Panc1 (cell line): ENCODE measurements around the gene PXK. TPM values are rescaled to one million over a fixed set of nuclear protein-coding genes. Genes with fewer than 3 reads are reported as not detected.

ENCODE experiments used
- ATAC-seq: fragments of 200-7000 bp; cut with Tn5 transposase; 2 replicates; pipeline ENCODE4 v1.9.1; 2020; ENCODE audit warnings: mild to moderate bottlenecking, moderate library complexity
- BruUV-seq: library from RNA; stranded (reverse); fragments of 400-500 nt; replicated peaks from 2 replicates; lab custom pipeline; 2021; lab: Mats Ljungman, UMichigan
- CTCF ChIA-PET: fragments of 300-600 bp; sonication (Branson Sonifier 250); formaldehyde crosslinking; loops from one replicate; lab custom pipeline; 2022; ENCODE audit warnings: antibody characterized with exemption; lab: Charles Lee
- POLR2A ChIA-PET: fragments of 300-600 bp; sonication (Branson Sonifier 250); formaldehyde crosslinking; loops from one replicate; lab custom pipeline; 2022; ENCODE audit warnings: antibody characterized with exemption; lab: Charles Lee
- DNase-seq: peaks from one replicate; pipeline ENCODE4 v3.0.0-alpha.2; 2010; ENCODE audit warnings: low read depth, low spot score
- H3K27ac ChIP-seq: 2 replicates; pipeline ENCODE4 v1.5.1; 2011; ENCODE audit warnings: mild to moderate bottlenecking, low read length, inconsistent platforms
- H3K27me3 ChIP-seq: fragments of 200-500 bp; sonication (Bioruptor generic); 2 replicates; pipeline ENCODE4 v1.6.0; 2014; ENCODE audit warnings: low read length, inconsistent platforms; ENCODE audit not compliant: control insufficient read depth, insufficient read depth
- H3K36me3 ChIP-seq: fragments of 200-500 bp; sonication (Bioruptor generic); 2 replicates; pipeline ENCODE4 v1.5.1; 2014; ENCODE audit warnings: inconsistent platforms, mild to moderate bottlenecking, low read length, moderate library complexity; ENCODE audit not compliant: control insufficient read depth, insufficient read depth
- H3K4me1 ChIP-seq: 2 replicates; pipeline ENCODE4 v1.5.1; 2011; ENCODE audit warnings: inconsistent platforms, mild to moderate bottlenecking, low read length, moderate library complexity; ENCODE audit not compliant: control insufficient read depth, insufficient read depth
- H3K4me3 ChIP-seq, 2 experiments: 2 replicates each; pipeline ENCODE4 v1.5.1; 2011 to 2012; ENCODE audit warnings: low read depth in 2 of 2, low read length in 2 of 2, mild to moderate bottlenecking in 2 of 2, inconsistent platforms in 1 of 2, moderate library complexity in 1 of 2
- H3K9me3 ChIP-seq: fragments of 200-500 bp; sonication (Bioruptor generic); 2 replicates; pipeline ENCODE4 v1.5.1; 2014; ENCODE audit warnings: low read depth, mild to moderate bottlenecking, inconsistent platforms, low read length, moderate library complexity; ENCODE audit not compliant: control insufficient read depth, insufficient read depth
- CTCF ChIP-seq: fragments of 450-650 bp; IDR thresholded peaks from 2 replicates; pipeline ENCODE4 v1.5.1; 2017; ENCODE audit warnings: mild to moderate bottlenecking
- POLR2AphosphoS5 ChIP-seq: IDR thresholded peaks from 2 replicates; pipeline ENCODE4 v1.6.1; 2012; ENCODE audit warnings: mild to moderate bottlenecking, low read depth, low read length, moderate library complexity
- REST ChIP-seq, 2 experiments: IDR thresholded peaks; 2 replicates each; pipeline ENCODE4 v1.6.1; 2011 to 2012; ENCODE audit warnings: low read depth in 2 of 2, control low read depth in 1 of 2, low read length in 1 of 2, mild to moderate bottlenecking in 1 of 2, moderate library complexity in 1 of 2; ENCODE audit not compliant: insufficient read depth in 1 of 2
- SIN3A ChIP-seq: IDR thresholded peaks from 2 replicates; pipeline ENCODE4 v1.6.1; 2012; ENCODE audit warnings: low read depth, mild to moderate bottlenecking, low read length, moderate library complexity, borderline replicate concordance; ENCODE audit not compliant: insufficient read depth
- TCF7L2 ChIP-seq: IDR thresholded peaks from 2 replicates; pipeline ENCODE4 v1.6.1; 2011; ENCODE audit warnings: mild to moderate bottlenecking, low read depth, low read length, inconsistent platforms
- in situ Hi-C: cut with HindIII; loops from 2 replicates; pipeline ENCODE4 v1.10.0; 2016; ENCODE audit warnings: low sequenced_read_pairs, low pct_unique_long_range_greater_than_20kb
- intact Hi-C: fragments of 100-400 bp; cut with micrococcal nuclease; formaldehyde crosslinking; loops from one replicate; pipeline ENCODE4 v1.10.0; 2022; ENCODE audit not compliant: unreplicated experiment
- total RNA-seq: library from RNA; stranded (reverse); gene quantifications from one replicate; pipeline ENCODE4 v1.2.1, GENCODE V29; 2021; ENCODE audit not compliant: unreplicated experiment

The PXK gene
- total RNA-seq, 1 experiment from 2014 or later, result 14.2 TPM

- no peaks in the 10 kb centered on the region for H3K9me3 ChIP-seq
- H3K36me3 ChIP-seq, result no peaks in the 10 kb centered on the region
- TF ChIP-seq REST (IDR thresholded peaks at IDR 0.05; ENCODE audit: insufficient read depth in 1 of 2, low read depth in 2 of 2, low read length in 1 of 2) (no peak), CTCF (no peak), TCF7L2 (no peak), POLR2AphosphoS5 (no peak), SIN3A (no peak)
- peaks cover 29% of the 10 kb centered on the region for H3K4me1 ChIP-seq
- no TSS peak for BruUV-seq
- no peaks in the 10 kb centered on the region for H3K27me3 ChIP-seq
- DNase-seq (no peak), ATAC-seq (no peak)
- intact Hi-C loops (no loop called here), in situ Hi-C loops (no loop called here)
- POLR2A ChIA-PET, result no interaction called here
- CTCF ChIA-PET, result no interaction called here
- H3K27ac ChIP-seq, result peak overlapping the region; percentile 92; the same call in 1 of the 2 replicates
- no peak overlapping the region for H3K4me3 ChIP-seq
Measured at GRCh38 chr3:58474348-58474911, 141.7 kb downstream of the PXK start.

- intact Hi-C loops, result no loop called here
- Histone ChIP-seq H3K36me3 (no peaks in the 10 kb centered on the region), H3K27ac (peak overlapping the region; percentile 92; the same call in 1 of the 2 replicates), H3K9me3 (no peaks in the 10 kb centered on the region), H3K4me1 (peaks cover 26% of the 10 kb centered on the region), H3K4me3 (no peak overlapping the region), H3K27me3 (no peaks in the 10 kb centered on the region)
- ChIA-PET CTCF (no interaction called here), POLR2A (no interaction called here)
- in situ Hi-C loops, result no loop called here
- DNase-seq (no peak), ATAC-seq (no peak)
- no TSS peak for BruUV-seq
- TF ChIP-seq CTCF, result no peak
- no peak for TF ChIP-seq SIN3A
- TF ChIP-seq REST (IDR thresholded peaks at IDR 0.05; ENCODE audit: insufficient read depth in 1 of 2, low read depth in 2 of 2, low read length in 1 of 2), result no peak
- TF ChIP-seq POLR2AphosphoS5, result no peak
Measured at GRCh38 chr3:58474967-58475578, 142.4 kb downstream of the PXK start.
